ENCODE results near the gene ARHGAP11A.
A peak's percentile ranks its signal among the peaks of the same experiment; 100 is the strongest.

ARHGAP11A gene

GRCh38 chr15:32656496-32656895 lies 41.2 kb downstream of the ARHGAP11A start:
- no peak for DNase-seq

GRCh38 chr15:32657198-32657883 lies 42.0 kb downstream of the ARHGAP11A start:
- DNase-seq = no peak

GRCh38 chr15:32657941-32658340 lies 42.6 kb downstream of the ARHGAP11A start:
- DNase-seq = no peak

GRCh38 chr15:32659340-32660155 lies 44.2 kb downstream of the ARHGAP11A start:
- DNase-seq = no peak

- DNase-seq = no peak
Measured at GRCh38 chr15:32663671-32664070, 48.4 kb downstream of the ARHGAP11A start.

GRCh38 chr15:32664796-32665195 lies 49.5 kb downstream of the ARHGAP11A start:
- DNase-seq = no peak

GRCh38 chr15:32667321-32667720 lies 52.0 kb downstream of the ARHGAP11A start:
- DNase-seq = no peak

- DNase-seq = no peak
Measured at GRCh38 chr15:32668942-32669341, 53.6 kb downstream of the ARHGAP11A start.

GRCh38 chr15:32669896-32670611 lies 54.8 kb downstream of the ARHGAP11A start:
- DNase-seq = no peak

- no peak for DNase-seq
Measured at GRCh38 chr15:32670623-32671022, 55.3 kb downstream of the ARHGAP11A start.

- no peak for DNase-seq
Measured at GRCh38 chr15:32671339-32672325, 56.3 kb downstream of the ARHGAP11A start.

GRCh38 chr15:32674681-32675080 lies 59.4 kb downstream of the ARHGAP11A start:
- DNase-seq = no peak

GRCh38 chr15:32675466-32675865 lies 60.2 kb downstream of the ARHGAP11A start:
- DNase-seq = no peak

GRCh38 chr15:32676169-32676568 lies 60.9 kb downstream of the ARHGAP11A start:
- no peak for DNase-seq

- DNase-seq = peak; percentile 49
Measured at GRCh38 chr15:32677238-32677750, 62.0 kb downstream of the ARHGAP11A start.

- DNase-seq = no peak
Measured at GRCh38 chr15:32679298-32679690, 64.0 kb downstream of the ARHGAP11A start.

- DNase-seq = no peak
Measured at GRCh38 chr15:32682569-32682968, 67.3 kb downstream of the ARHGAP11A start.

- no peak for DNase-seq
Measured at GRCh38 chr15:32682977-32683630, 67.8 kb downstream of the ARHGAP11A start.

GRCh38 chr15:32683906-32684584 lies 68.7 kb downstream of the ARHGAP11A start:
- no peak for DNase-seq

- DNase-seq = no peak
Measured at GRCh38 chr15:32685576-32685975, 70.3 kb downstream of the ARHGAP11A start.

- DNase-seq = no peak
Measured at GRCh38 chr15:32687556-32687955, 72.3 kb downstream of the ARHGAP11A start.
